ENCODE results near the gene XCL2. TPM values are rescaled to one million over a fixed set of nuclear protein-coding genes. Genes with fewer than 3 reads are reported as not detected.

XCL2 gene
- polyA plus RNA-seq, 2 of the 4 experiments (the other 2 are of a cell fraction), result not detected

DNA sequence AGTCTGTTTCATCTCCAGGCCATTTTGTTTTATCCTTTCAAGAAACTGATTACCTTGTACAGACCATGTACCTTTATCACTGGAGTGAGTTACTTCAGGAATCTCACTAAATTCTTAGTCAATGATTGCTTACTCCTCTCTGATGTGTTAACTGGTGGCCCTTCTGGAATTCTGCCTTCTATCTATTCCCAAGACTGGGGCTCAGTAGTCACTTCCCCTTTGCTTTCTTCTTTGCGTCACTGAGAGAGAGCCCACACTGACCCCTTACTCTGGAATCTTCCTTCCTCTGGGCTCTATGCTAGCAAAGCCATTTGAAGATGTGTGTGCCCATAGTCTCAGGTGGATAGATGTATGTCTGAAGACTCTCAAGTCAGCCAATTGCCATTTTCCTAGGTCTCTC, 34.6 kb downstream of the XCL2 start:
- WGBS (ENCODE audit: missing lambda C conversion rate), result 91% methylated on average over 1 of the region's 1 CpG
- no peak for DNase-seq (ENCODE audit: low read depth in 1 of 2, low spot score in 1 of 2)
- POLR2A ChIA-PET, result interaction anchor here (0.6 kb wide), 1 partner anchor 108 kb away, joined by 9 read pairs; no protein-coding TSS in a partner anchor
- no peak for FAIRE-seq
- Histone ChIP-seq H3K4me3 (no peak overlapping the region), H3K4me1 (peaks cover 19% of the 10 kb centered on the region; the same call in 2 of the 3 replicates), H3K9me3 (no peaks in the 10 kb centered on the region), H3K27ac (no peak overlapping the region), H3K4me2 (no peak overlapping the region)
- no peak for TF ChIP-seq GATA3 (IDR thresholded peaks at IDR 0.05; ENCODE audit: borderline replicate concordance)
- TF ChIP-seq, protein P1, sequence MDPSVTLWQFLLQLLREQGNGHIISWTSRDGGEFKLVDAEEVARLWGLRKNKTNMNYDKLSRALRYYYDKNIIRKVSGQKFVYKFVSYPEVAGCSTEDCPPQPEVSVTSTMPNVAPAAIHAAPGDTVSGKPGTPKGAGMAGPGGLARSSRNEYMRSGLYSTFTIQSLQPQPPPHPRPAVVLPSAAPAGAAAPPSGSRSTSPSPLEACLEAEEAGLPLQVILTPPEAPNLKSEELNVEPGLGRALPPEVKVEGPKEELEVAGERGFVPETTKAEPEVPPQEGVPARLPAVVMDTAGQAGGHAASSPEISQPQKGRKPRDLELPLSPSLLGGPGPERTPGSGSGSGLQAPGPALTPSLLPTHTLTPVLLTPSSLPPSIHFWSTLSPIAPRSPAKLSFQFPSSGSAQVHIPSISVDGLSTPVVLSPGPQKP (IDR thresholded peaks at IDR 0.05; ENCODE audit: low read depth, low read length), result no peak
- TF ChIP-seq FOSL2 (IDR thresholded peaks at IDR 0.05), result no peak
- no peak for TF ChIP-seq FOSL2 (CRISPR knock-in tag; IDR thresholded peaks at IDR 0.05)
- TF ChIP-seq, protein P2, sequence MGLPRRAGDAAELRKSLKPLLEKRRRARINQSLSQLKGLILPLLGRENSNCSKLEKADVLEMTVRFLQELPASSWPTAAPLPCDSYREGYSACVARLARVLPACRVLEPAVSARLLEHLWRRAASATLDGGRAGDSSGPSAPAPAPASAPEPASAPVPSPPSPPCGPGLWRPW (IDR thresholded peaks at IDR 0.05), result no peak
- TF ChIP-seq, protein P3, sequence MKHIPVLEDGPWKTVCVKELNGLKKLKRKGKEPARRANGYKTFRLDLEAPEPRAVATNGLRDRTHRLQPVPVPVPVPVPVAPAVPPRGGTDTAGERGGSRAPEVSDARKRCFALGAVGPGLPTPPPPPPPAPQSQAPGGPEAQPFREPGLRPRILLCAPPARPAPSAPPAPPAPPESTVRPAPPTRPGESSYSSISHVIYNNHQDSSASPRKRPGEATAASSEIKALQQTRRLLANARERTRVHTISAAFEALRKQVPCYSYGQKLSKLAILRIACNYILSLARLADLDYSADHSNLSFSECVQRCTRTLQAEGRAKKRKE (CRISPR knock-in tag; IDR thresholded peaks at IDR 0.05; ENCODE audit: low read depth), result no peak
- no peak for TF ChIP-seq ESRRA (IDR thresholded peaks at IDR 0.05; ENCODE audit: borderline replicate concordance, low read length)
- TF ChIP-seq CBX8 (IDR thresholded peaks at IDR 0.05), result no peak
- no peak for TF ChIP-seq HEYL (CRISPR knock-in tag; IDR thresholded peaks at IDR 0.05)
- no peak for TF ChIP-seq KDM1A (IDR thresholded peaks at IDR 0.05; ENCODE audit: low read depth)
- TF ChIP-seq HOXB5 (CRISPR knock-in tag; IDR thresholded peaks at IDR 0.05), result no peak
- TF ChIP-seq CHD2 (IDR thresholded peaks at IDR 0.05; ENCODE audit: low read length, partially characterized antibody), result no peak
- TF ChIP-seq CHD4 (IDR thresholded peaks at IDR 0.05; ENCODE audit: borderline replicate concordance), result no peak
- no peak for TF ChIP-seq EP300 (IDR thresholded peaks at IDR 0.05)
- no peak for TF ChIP-seq RFX5 (IDR thresholded peaks at IDR 0.05)
- CTCF ChIA-PET, result no interaction called here
- ATAC-seq, result no peak

DNA sequence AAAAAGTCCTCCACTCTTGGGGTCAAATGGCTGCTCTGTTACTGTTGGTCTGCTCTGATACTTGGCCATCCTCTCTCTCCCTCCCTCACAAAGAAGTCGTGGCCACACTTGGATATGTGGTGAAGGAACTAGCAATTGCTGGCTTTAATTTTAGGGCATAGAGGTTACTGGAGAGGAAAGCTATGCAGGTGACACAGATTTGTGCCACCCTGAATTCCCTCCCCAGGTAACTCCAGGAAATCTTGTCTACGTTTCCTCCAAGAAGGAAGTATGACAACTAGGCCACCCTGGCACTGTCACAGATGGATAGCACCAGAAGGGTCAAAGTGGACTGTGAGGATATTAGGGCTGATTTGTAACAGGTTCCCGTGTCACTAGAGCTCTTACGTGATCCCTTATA, 36.0 kb downstream of the XCL2 start:
- POLR2A ChIA-PET, result no interaction called here
- TF ChIP-seq, protein P4, sequence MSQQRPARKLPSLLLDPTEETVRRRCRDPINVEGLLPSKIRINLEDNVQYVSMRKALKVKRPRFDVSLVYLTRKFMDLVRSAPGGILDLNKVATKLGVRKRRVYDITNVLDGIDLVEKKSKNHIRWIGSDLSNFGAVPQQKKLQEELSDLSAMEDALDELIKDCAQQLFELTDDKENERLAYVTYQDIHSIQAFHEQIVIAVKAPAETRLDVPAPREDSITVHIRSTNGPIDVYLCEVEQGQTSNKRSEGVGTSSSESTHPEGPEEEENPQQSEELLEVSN (IDR thresholded peaks at IDR 0.05; ENCODE audit: borderline replicate concordance, low read depth), result no peak
- TF ChIP-seq ZNF302 (CRISPR knock-in tag; IDR thresholded peaks at IDR 0.05), result no peak
- no peak for TF ChIP-seq NR3C1 (IDR thresholded peaks at IDR 0.05)
- no peak for TF ChIP-seq HDAC2 (IDR thresholded peaks at IDR 0.05)
- no peak for TF ChIP-seq GATA3 (IDR thresholded peaks at IDR 0.05; ENCODE audit: borderline replicate concordance)
- no peak for TF ChIP-seq FOXS1 (CRISPR knock-in tag; IDR thresholded peaks at IDR 0.05)
- TF ChIP-seq SREBF2 (IDR thresholded peaks at IDR 0.05), result no peak
- TF ChIP-seq ZFP36 (IDR thresholded peaks at IDR 0.05; ENCODE audit: borderline replicate concordance, partially characterized antibody), result no peak
- TF ChIP-seq ESRRA (IDR thresholded peaks at IDR 0.05; ENCODE audit: borderline replicate concordance, low read length), result no peak
- no peak for TF ChIP-seq FOSB (CRISPR knock-in tag; IDR thresholded peaks at IDR 0.05)
- no peak overlapping the region for H3K4me2 ChIP-seq
- FAIRE-seq (no peak), DNase-seq (ENCODE audit: low read depth in 1 of 2, low spot score in 1 of 2) (no peak), ATAC-seq (no peak)
- no peaks in the 10 kb centered on the region for H3K9me3 ChIP-seq
- CTCF ChIA-PET, result interaction anchor here (1.5 kb wide), 1 partner anchor 10 kb away, joined by 3 read pairs; no protein-coding TSS in a partner anchor
- peaks cover 24% of the 10 kb centered on the region; the same call in 2 of the 3 replicates for H3K4me1 ChIP-seq
- 66% methylated on average over 4 of the region's 4 CpGs for WGBS (ENCODE audit: missing lambda C conversion rate)
- no peak overlapping the region for H3K27ac ChIP-seq
- H3K4me3 ChIP-seq, result no peak overlapping the region

DNA sequence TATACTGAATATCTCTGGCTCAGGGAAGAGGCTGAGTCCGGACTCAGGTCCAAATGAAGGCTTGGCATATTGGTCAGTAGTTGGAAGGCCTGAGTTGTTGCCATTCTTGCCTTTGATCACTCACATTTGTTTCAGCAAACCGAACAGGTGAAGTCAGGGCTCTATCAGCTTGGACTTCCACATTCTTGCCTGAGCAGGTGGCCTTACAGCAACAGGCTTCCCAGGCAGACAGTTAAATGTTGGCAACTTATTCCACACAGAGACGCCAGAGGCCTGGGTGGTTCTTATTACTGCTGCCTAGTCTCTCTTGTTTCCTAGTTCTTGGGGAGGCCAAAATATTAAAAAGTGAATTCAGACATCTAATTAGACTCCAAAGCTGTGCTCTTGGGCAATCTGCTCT, 36.6 kb downstream of the XCL2 start:
- Histone ChIP-seq H3K4me2 (no peak overlapping the region), H3K4me1 (peaks cover 24% of the 10 kb centered on the region; the same call in 2 of the 3 replicates), H3K9me3 (no peaks in the 10 kb centered on the region), H3K27ac (no peak overlapping the region), H3K4me3 (no peak overlapping the region)
- CTCF ChIA-PET, result interaction anchor here (1.5 kb wide), 1 partner anchor 9 kb away, joined by 3 read pairs; no protein-coding TSS in a partner anchor
- TF ChIP-seq HEYL (CRISPR knock-in tag; IDR thresholded peaks at IDR 0.05) (no peak), RNF2 (IDR thresholded peaks at IDR 0.05; ENCODE audit: borderline replicate concordance, low read depth) (no peak), GATA3 (IDR thresholded peaks at IDR 0.05; ENCODE audit: borderline replicate concordance) (no peak), SREBF2 (IDR thresholded peaks at IDR 0.05) (no peak), SMC3 (IDR thresholded peaks at IDR 0.05) (no peak), MAFK (IDR thresholded peaks at IDR 0.05; ENCODE audit: partially characterized antibody) (no peak), HOXA7 (CRISPR knock-in tag; IDR thresholded peaks at IDR 0.05) (no peak), ZNF302 (CRISPR knock-in tag; IDR thresholded peaks at IDR 0.05) (no peak)
- TF ChIP-seq, protein P1 (IDR thresholded peaks at IDR 0.05; ENCODE audit: low read depth, low read length), result no peak
- TF ChIP-seq, protein P2 (IDR thresholded peaks at IDR 0.05), result no peak
- 65% methylated on average over 3 of the region's 3 CpGs for WGBS (ENCODE audit: missing lambda C conversion rate)
- no peak for FAIRE-seq
- no peak for DNase-seq (ENCODE audit: low read depth in 1 of 2, low spot score in 1 of 2)
- POLR2A ChIA-PET, result no interaction called here
- ATAC-seq, result no peak

Measured in A549 (cell line).